ENCODE measurements around the gene BTBD16. TPM values are rescaled to one million over a fixed set of nuclear protein-coding genes. Genes with fewer than 3 reads are reported as not detected.

The BTBD16 gene
- total and polyA plus RNA-seq, 10 of the 15 experiments (the other 5 are each of a cell fraction or from before 2014, with no cell fraction given), result 0.11 TPM; not detected in 9

GRCh38 chr10:122374237-122374858 is 103.3 kb downstream of the BTBD16 start, which contains the start of gene PLEKHA1:
TSS of gene PLEKHA1 (plus strand) at chr10:122374708. CDS start at chr10:122393201, 18,493 bp downstream.
- SMC1A ChIA-PET (ENCODE audit: uncharacterized antibody, unreplicated experiment), result interaction anchor here (2.1 kb wide), 1 partner anchor 61 kb away, joined by 8 read pairs; no protein-coding TSS in a partner anchor
- FAIRE-seq, result peak; percentile 70
- RAD21 ChIA-PET (ENCODE audit: unreplicated experiment), result no interaction called here
- TF ChIP-seq CBX5 (IDR thresholded peaks at IDR 0.05; ENCODE audit: low read depth) (no peak), E2F4 (IDR thresholded peaks at IDR 0.05; ENCODE audit: low read depth, low read length) (0 out of 2 replicates have a peak, but pooled peaks have one; percentile 14), USF2 (IDR thresholded peaks at IDR 0.05; ENCODE audit: borderline replicate concordance, low read depth, low read length) (no peak), CEBPZ (IDR thresholded peaks at IDR 0.05; ENCODE audit: low read depth, low read length) (no peak), PKNOX1 (IDR thresholded peaks at IDR 0.05) (no peak), IRF4 (IDR thresholded peaks at IDR 0.05; ENCODE audit: low read depth, low read length) (no peak), TBL1XR1 (IDR thresholded peaks at IDR 0.05; ENCODE audit: low read depth, low read length) (0 out of 2 replicates have a peak, but pooled peaks have one; percentile 37), FOS (IDR thresholded peaks at IDR 0.05; ENCODE audit: borderline replicate concordance, extremely low read depth, insufficient read length) (no peak), RELB (IDR thresholded peaks at IDR 0.05; ENCODE audit: low read depth) (no peak), DPF2 (IDR thresholded peaks at IDR 0.05) (no peak), SMAD1 (IDR thresholded peaks at IDR 0.05; ENCODE audit: low read depth, partially characterized antibody) (no peak)

More at GRCh38 chr10:122374237-122374858, 103.3 kb downstream of the BTBD16 start, which contains the start of gene PLEKHA1:
- H3K27me3 ChIP-seq (replicated peaks in 1 of 2; ENCODE audit: control insufficient read depth in 2 of 2, insufficient read depth in 2 of 2, low read length in 1 of 2), result peaks cover 0 to 15% of the 10 kb centered on the region in 2 experiments; a peak in 3 of 4 replicates
- H3K36me3 ChIP-seq (ENCODE audit: control insufficient read depth in 2 of 2, insufficient read depth in 2 of 2, low read length in 1 of 2), result no peaks in the 10 kb centered on the region
- peak within 1 kb of the TSS; percentile 67; the same call in 1 of the 2 replicates for H3K4me3 ChIP-seq
- CTCF ChIA-PET, result interaction anchor here (1.1 to 1.2 kb wide), 2 partner anchors 39 to 75 kb away, joined by 4 to 7 read pairs; no protein-coding TSS in a partner anchor
- no TSS peak for BruUV-seq (replicated peaks)
- intact Hi-C loops (cut with micrococcal nuclease; ENCODE audit: unreplicated experiment), result no loop called here
- 10% methylated on average over 61 of the region's 71 CpGs for WGBS (ENCODE audit: insufficient coverage, insufficient replicate concordance, low lambda C conversion rate, missing lambda C conversion rate)
- H3K4me1 ChIP-seq (ENCODE audit: control insufficient read depth, insufficient read depth, low read length), result peaks cover 6% of the 10 kb centered on the region
- H3K9ac ChIP-seq (ENCODE audit: control insufficient read depth, insufficient read depth, low read length), result peak within 1 kb of the TSS; percentile 35; the same call in 1 of the 2 replicates
- peak within 1 kb of the TSS; percentile 88 for H3K4me2 ChIP-seq (ENCODE audit: control insufficient read depth, insufficient read depth)
- no peaks in the 10 kb centered on the region for H3K79me2 ChIP-seq (ENCODE audit: control insufficient read depth, insufficient read depth, low read length)
- DNase-seq (ENCODE audit: low read depth, low spot score) (peak; percentile 16), ATAC-seq (peak; percentile 94)
- in situ Hi-C loops (cut with MboI), result no loop called here
- H3K27ac ChIP-seq (ENCODE audit: control insufficient read depth, insufficient read depth), result no peak within 1 kb of the TSS
- POLR2A ChIA-PET, result interaction anchor here (0.6 kb wide), 1 partner anchor 1521 kb away, joined by 3 read pairs; no protein-coding TSS in a partner anchor
- H3K9me3 ChIP-seq (replicated peaks; ENCODE audit: control insufficient read depth, insufficient read depth, low read length), result no peaks in the 10 kb centered on the region; the same call in 1 of the 3 replicates
- H4K20me1 ChIP-seq (ENCODE audit: control insufficient read depth, insufficient read depth), result no peaks in the 10 kb centered on the region
- peak within 1 kb of the TSS; percentile 56 for H2AFZ ChIP-seq (ENCODE audit: control insufficient read depth, low read depth, low read length)
